GM19324 (cell line): ENCODE results near the gene KSR2.

Source experiments
- ATAC-seq: cut with Tn5 transposase; IDR thresholded peaks from one replicate; pipeline ENCODE4 v1.9.1; 2021; ENCODE audit warnings: mild to moderate bottlenecking, moderate library complexity; ENCODE audit not compliant: unreplicated experiment, low FRiP score

KSR2 gene

GRCh38 chr12:117483501-117483900 is 485.3 kb downstream of the KSR2 start:
- ATAC-seq, result no peak

- no peak for ATAC-seq
Measured at GRCh38 chr12:117481470-117481869, 487.3 kb downstream of the KSR2 start.

- no peak for ATAC-seq
Measured at GRCh38 chr12:117476341-117476740, 492.4 kb downstream of the KSR2 start.

- ATAC-seq, result no peak
Measured at GRCh38 chr12:117473856-117474255, 494.9 kb downstream of the KSR2 start.

- no peak for ATAC-seq
Measured at GRCh38 chr12:117472983-117473382, 495.8 kb downstream of the KSR2 start.

GRCh38 chr12:117470804-117471203 is 498.0 kb downstream of the KSR2 start:
- no peak for ATAC-seq

GRCh38 chr12:117469883-117470483 is 498.8 kb downstream of the KSR2 start:
- no peak for ATAC-seq

- no peak for ATAC-seq
Measured at GRCh38 chr12:117468016-117468415, 500.8 kb downstream of the KSR2 start.

GRCh38 chr12:117467588-117467987 is 501.2 kb downstream of the KSR2 start:
- ATAC-seq, result no peak

GRCh38 chr12:117466677-117467362 is 502.0 kb downstream of the KSR2 start:
- no peak for ATAC-seq

GRCh38 chr12:117461732-117462131 is 507.1 kb downstream of the KSR2 start:
- no peak for ATAC-seq

- no peak for ATAC-seq
Measured at GRCh38 chr12:117459229-117459628, 509.6 kb downstream of the KSR2 start.

- ATAC-seq, result no peak
Measured at GRCh38 chr12:117457189-117457588, 511.6 kb downstream of the KSR2 start.

- no peak for ATAC-seq
Measured at GRCh38 chr12:117456076-117456475, 512.7 kb downstream of the KSR2 start.

GRCh38 chr12:117453961-117454360 is 514.8 kb downstream of the KSR2 start:
- no peak for ATAC-seq

- no peak for ATAC-seq
Measured at GRCh38 chr12:117452112-117452511, 516.7 kb downstream of the KSR2 start.

GRCh38 chr12:117450209-117450608 is 518.6 kb downstream of the KSR2 start:
- ATAC-seq, result no peak

GRCh38 chr12:117447665-117448366 is 521.0 kb downstream of the KSR2 start:
- ATAC-seq, result no peak

- ATAC-seq, result no peak
Measured at GRCh38 chr12:117444781-117445180, 524.0 kb downstream of the KSR2 start.

- ATAC-seq, result no peak
Measured at GRCh38 chr12:117441751-117442150, 527.0 kb downstream of the KSR2 start.

GRCh38 chr12:117440384-117440783 is 528.4 kb downstream of the KSR2 start:
- no peak for ATAC-seq

- ATAC-seq, result no peak
Measured at GRCh38 chr12:117439531-117440001, 529.2 kb downstream of the KSR2 start.
